CD14-positive monocyte (primary cell): ENCODE measurements around the gene CNTFR. TPM values are rescaled to one million over a fixed set of nuclear protein-coding genes. Genes with fewer than 3 reads are reported as not detected.

Source experiments
- DNase-seq, 3 donors: peaks; one replicate each; pipeline ENCODE4 v3.0.0-alpha.2; 2011 to 2022
- H2AFZ ChIP-seq: 2 replicates; pipeline ENCODE4 v1.6.0; 2012; ENCODE audit warnings: mild to moderate bottlenecking, low read depth, low read length, inconsistent platforms; ENCODE audit not compliant: insufficient read depth, poor library complexity, severe bottlenecking
- H3K27ac ChIP-seq, 2 donors: 1 replicate in 1 of 2; 2 replicates in 1 of 2; pipeline ENCODE4 v1.5.1; 2012 to 2013; ENCODE audit warnings: low read length in 2 of 2, control low read depth in 1 of 2, inconsistent platforms in 1 of 2, low read depth in 1 of 2, mild to moderate bottlenecking in 1 of 2
- H3K27me3 ChIP-seq, 2 donors: one replicate each; pipeline versions ENCODE4 v1.6.0 to v1.6.1; 2011 to 2013; ENCODE audit warnings: low read length in 2 of 2; ENCODE audit not compliant: control insufficient read depth in 2 of 2, insufficient read depth in 2 of 2
- H3K36me3 ChIP-seq, 2 donors: replicated peaks in 1 of 2; 1 replicate in 1 of 2; 2 replicates in 1 of 2; pipeline versions ENCODE4 v1.5.1 to v1.6.1; 2012 to 2013; ENCODE audit warnings: low read length in 2 of 2, control low read depth in 1 of 2, inconsistent platforms in 1 of 2, mild to moderate bottlenecking in 1 of 2; ENCODE audit not compliant: insufficient read depth in 2 of 2, control insufficient read depth in 1 of 2
- H3K4me1 ChIP-seq, 2 donors: 1 replicate in 1 of 2; 2 replicates in 1 of 2; pipeline versions ENCODE4 v1.5.1 to v1.6.1; 2012 to 2013; ENCODE audit warnings: low read length in 2 of 2, control low read depth in 1 of 2, inconsistent platforms in 1 of 2, mild to moderate bottlenecking in 1 of 2, moderate library complexity in 1 of 2; ENCODE audit not compliant: insufficient read depth in 2 of 2, control insufficient read depth in 1 of 2
- H3K4me2 ChIP-seq: replicated peaks from 2 replicates; pipeline ENCODE3; 2012; ENCODE audit warnings: low read length, moderate library complexity, mild to moderate bottlenecking; ENCODE audit not compliant: poor library complexity, severe bottlenecking; ENCODE audit errors: extremely low read depth
- H3K4me3 ChIP-seq, 3 experiments: fragments of 200-600 bp in 1 of 3; sonication (generic) in 1 of 3; replicated peaks in 1 of 3; 1 replicate in 2 of 3; 2 replicates in 1 of 3; pipeline ENCODE4 v1.5.1; 2011 to 2013; ENCODE audit warnings: low read length in 3 of 3, mild to moderate bottlenecking in 3 of 3, control low read depth in 2 of 3, low read depth in 2 of 3, inconsistent platforms in 1 of 3, moderate library complexity in 1 of 3
- H3K79me2 ChIP-seq: 2 replicates; pipeline ENCODE4 v1.6.0; 2012; ENCODE audit warnings: mild to moderate bottlenecking, control low read depth, inconsistent platforms, low read length, moderate library complexity; ENCODE audit not compliant: insufficient read depth
- H3K9ac ChIP-seq: 2 replicates; pipeline ENCODE4 v1.6.0; 2017; ENCODE audit warnings: low read length, mild to moderate bottlenecking; ENCODE audit not compliant: insufficient read depth, poor library complexity, severe bottlenecking
- H3K9me3 ChIP-seq, 2 donors: replicated peaks in 1 of 2; 1 replicate in 1 of 2; 2 replicates in 1 of 2; pipeline versions ENCODE4 v1.5.1 to v1.6.1; 2012 to 2013; ENCODE audit warnings: low read length in 2 of 2, control low read depth in 1 of 2; ENCODE audit not compliant: control insufficient read depth in 1 of 2, insufficient read depth in 1 of 2
- H4K20me1 ChIP-seq: 2 replicates; pipeline ENCODE4 v1.6.0; 2012; ENCODE audit warnings: mild to moderate bottlenecking, low read length, control low read depth, moderate library complexity; ENCODE audit not compliant: insufficient read depth
- H3K27ac Mint-ChIP-seq, 7 donors: one replicate each; pipeline ENCODE4 v1.8.0; 2020; ENCODE audit warnings: mild to moderate bottlenecking in 7 of 7, mixed read lengths in 7 of 7, moderate library complexity in 6 of 7, inconsistent platforms in 2 of 7
- H3K27me3 Mint-ChIP-seq, 3 donors: one replicate each; pipeline ENCODE4 v1.8.0; 2021 to 2022; ENCODE audit warnings: low read depth in 3 of 3, mild to moderate bottlenecking in 3 of 3, mixed read lengths in 3 of 3, moderate library complexity in 3 of 3, inconsistent platforms in 1 of 3
- H3K36me3 Mint-ChIP-seq, 2 donors: one replicate each; pipeline ENCODE4 v1.8.0; 2020; ENCODE audit warnings: mixed read lengths in 2 of 2, inconsistent platforms in 1 of 2, mild to moderate bottlenecking in 1 of 2
- H3K4me1 Mint-ChIP-seq: one replicate; pipeline ENCODE4 v1.8.0; 2020; ENCODE audit warnings: mild to moderate bottlenecking, mixed read lengths
- H3K4me3 Mint-ChIP-seq, 2 donors: one replicate each; pipeline ENCODE4 v1.8.0; 2020; ENCODE audit warnings: mild to moderate bottlenecking in 2 of 2, mixed read lengths in 2 of 2, moderate library complexity in 1 of 2
- H3K9me3 Mint-ChIP-seq, 7 donors: one replicate each; pipeline ENCODE4 v1.8.0; 2020 to 2022; ENCODE audit warnings: mixed read lengths in 7 of 7, mild to moderate bottlenecking in 6 of 7, moderate library complexity in 6 of 7, inconsistent platforms in 2 of 7
- CTCF ChIP-seq: fragments of 200-600 bp; IDR thresholded peaks from one replicate; pipeline ENCODE4 v1.8.0; 2022; ENCODE audit warnings: antibody characterized with exemption, mild to moderate bottlenecking
- WGBS: methylation state at CpG from one replicate; pipeline ENCODE4 v1.1.5; 2013; ENCODE audit warnings: missing lambda C conversion rate; ENCODE audit not compliant: insufficient coverage; 5-methylcytosine and 5-hydroxymethylcytosine counted together
- intact Hi-C, 2 donors: fragments of 100-400 bp; cut with micrococcal nuclease; formaldehyde crosslinking; loops; one replicate each; pipeline versions ENCODE4 v1.15.0 to v1.15.1; 2023
- polyA plus RNA-seq, 3 donors: library from polyadenylated mRNA; depleted of rRNA in 1 of 3; unstranded in 2 of 3; stranded (reverse) in 1 of 3; fragments of 300-500 nt in 2 of 3; fragments of >200 nt in 1 of 3; fragmentation: Illumina TruSeq in 2 of 3; gene quantifications; 1 replicate in 2 of 3; 2 replicates in 1 of 3; pipeline ENCODE4 v1.2.3, GENCODE V29; 2012 to 2021

CNTFR gene
- polyA plus RNA-seq, 3 donors, result not detected

GRCh38 chr9:34627716-34628655, 38.5 kb upstream of the CNTFR start:
- Mint-ChIP-seq H3K27me3 (peaks cover 83 to 97% (median 94%) of the 10 kb centered on the region in 3 donors), H3K4me1 (peaks cover 18% of the 10 kb centered on the region), H3K9me3 (peaks cover 0 to 34% (median 9%) of the 10 kb centered on the region in 7 donors), H3K4me3 (peak overlapping the region; percentile 50 to 88), H3K36me3 (peaks cover 5 to 9% of the 10 kb centered on the region in 2 donors), H3K27ac (no peak overlapping the region)
- 29% methylated on average over 16 of the region's 20 CpGs for WGBS
- peaks cover 0 to 13% of the 10 kb centered on the region in 2 donors for H3K4me1 ChIP-seq
- no peak overlapping the region for H3K4me3 ChIP-seq
- no peak overlapping the region for H2AFZ ChIP-seq
- TF ChIP-seq CTCF, result no peak
- no peaks in the 10 kb centered on the region for H3K36me3 ChIP-seq
- H3K79me2 ChIP-seq, result no peaks in the 10 kb centered on the region
- H3K27me3 ChIP-seq, result peaks cover 73 to 92% of the 10 kb centered on the region in 2 donors
- intact Hi-C loops, result no loop called here
- peak overlapping the region; percentile 45 for H3K4me2 ChIP-seq
- DNase-seq, result no peak
- no peak overlapping the region for H3K9ac ChIP-seq
- no peak overlapping the region for H3K27ac ChIP-seq
- H3K9me3 ChIP-seq, result peaks cover 0 to 32% of the 10 kb centered on the region in 2 donors
- H4K20me1 ChIP-seq, result no peaks in the 10 kb centered on the region

GRCh38 chr9:34625186-34625486, 35.6 kb upstream of the CNTFR start:
- peaks cover 5 to 20% of the 10 kb centered on the region in 2 donors for H3K4me1 ChIP-seq
- no peak overlapping the region for H3K4me3 ChIP-seq
- H3K79me2 ChIP-seq, result peaks cover under 1% of the 10 kb centered on the region
- H3K36me3 ChIP-seq, result no peaks in the 10 kb centered on the region
- peaks cover 24% of the 10 kb centered on the region for H3K4me1 Mint-ChIP-seq
- peaks cover 88 to 90% (median 89%) of the 10 kb centered on the region in 3 donors for H3K27me3 Mint-ChIP-seq
- no peak overlapping the region for H2AFZ ChIP-seq
- WGBS, result 100% methylated on average over 2 of the region's 3 CpGs
- TF ChIP-seq CTCF, result no peak
- H3K27ac ChIP-seq, result no peak overlapping the region
- H3K36me3 Mint-ChIP-seq, result peaks cover 5 to 14% of the 10 kb centered on the region in 2 donors
- H3K27ac Mint-ChIP-seq, result no peak overlapping the region
- H3K9me3 Mint-ChIP-seq, result peaks cover 3 to 46% (median 22%) of the 10 kb centered on the region in 7 donors
- no peaks in the 10 kb centered on the region for H4K20me1 ChIP-seq
- H3K9me3 ChIP-seq, result peaks cover 0 to 50% of the 10 kb centered on the region in 2 donors
- no peak for DNase-seq
- intact Hi-C loops, result no loop called here
- no peak overlapping the region for H3K9ac ChIP-seq
- H3K4me2 ChIP-seq, result no peak overlapping the region
- peak overlapping the region in 1 of 2 donors; percentile 75 for H3K4me3 Mint-ChIP-seq
- H3K27me3 ChIP-seq, result peaks cover 73 to 84% of the 10 kb centered on the region in 2 donors
